Osteoblast (primary cell): ENCODE measurements around the gene GLIS2. TPM values are rescaled to one million over a fixed set of nuclear protein-coding genes. Genes with fewer than 3 reads are reported as not detected.

Source experiments
- DNase-seq: peaks from one replicate; pipeline ENCODE4 v3.0.0; 2011; ENCODE audit warnings: low spot score, mixed read lengths; ENCODE audit not compliant: insufficient read length; ENCODE audit errors: missing footprints
- H2AFZ ChIP-seq: 2 replicates; pipeline ENCODE4 v1.6.0; 2011; ENCODE audit warnings: mild to moderate bottlenecking, low read length
- H3K27ac ChIP-seq: 2 replicates; pipeline ENCODE4 v1.5.1; 2011; ENCODE audit warnings: mild to moderate bottlenecking, low read depth, low read length, moderate library complexity
- H3K27me3 ChIP-seq: 2 replicates; pipeline ENCODE4 v1.6.0; 2012; ENCODE audit warnings: mild to moderate bottlenecking, control low read depth, inconsistent platforms, low read length, moderate library complexity; ENCODE audit not compliant: insufficient read depth
- H3K36me3 ChIP-seq: 2 replicates; pipeline ENCODE4 v1.5.1; 2011; ENCODE audit warnings: mild to moderate bottlenecking, low read length, control low read depth, moderate library complexity; ENCODE audit not compliant: insufficient read depth
- H3K4me1 ChIP-seq: 2 replicates; pipeline ENCODE4 v1.5.1; 2011; ENCODE audit warnings: mild to moderate bottlenecking, low read length, control low read depth, moderate library complexity; ENCODE audit not compliant: insufficient read depth
- H3K4me2 ChIP-seq: 2 replicates; pipeline ENCODE4 v1.6.0; 2011; ENCODE audit warnings: mild to moderate bottlenecking, low read length; ENCODE audit not compliant: insufficient read depth
- H3K4me3 ChIP-seq: fragments of 200-600 bp; sonication (generic); 3 replicates; pipeline ENCODE4 v1.5.1; 2012; ENCODE audit warnings: mild to moderate bottlenecking, low read length, inconsistent platforms; ENCODE audit not compliant: insufficient read depth
- H3K79me2 ChIP-seq: 2 replicates; pipeline ENCODE4 v1.6.0; 2012; ENCODE audit warnings: mild to moderate bottlenecking, low read length, control low read depth, inconsistent platforms; ENCODE audit not compliant: insufficient read depth
- H3K9me3 ChIP-seq: 2 replicates; pipeline ENCODE4 v1.5.1; 2011; ENCODE audit warnings: low read depth, low read length, control low read depth
- H4K20me1 ChIP-seq: 2 replicates; pipeline ENCODE4 v1.6.0; 2012; ENCODE audit warnings: mild to moderate bottlenecking, low read length, control low read depth; ENCODE audit not compliant: insufficient read depth
- CTCF ChIP-seq: IDR thresholded peaks from 2 replicates; pipeline ENCODE4 v1.5.1; 2011; ENCODE audit warnings: mild to moderate bottlenecking, low read depth, low read length, moderate library complexity; ENCODE audit errors: extremely low read depth
- total RNA-seq: library from RNA; depleted of rRNA; stranded (reverse); fragments of >200 nt; gene quantifications from 2 replicates; pipeline ENCODE4 v1.2.3, GENCODE V29; 2012

Gene GLIS2
- total RNA-seq, 1 donor, result 5.4 TPM

GRCh38 chr16:4360538-4361021 is 44.7 kb downstream of the GLIS2 start:
- Histone ChIP-seq H3K4me3 (no peak overlapping the region), H3K27me3 (no peaks in the 10 kb centered on the region), H3K27ac (no peak overlapping the region), H3K4me1 (no peaks in the 10 kb centered on the region), H4K20me1 (no peaks in the 10 kb centered on the region), H3K79me2 (no peaks in the 10 kb centered on the region), H2AFZ (no peak overlapping the region), H3K4me2 (no peak overlapping the region), H3K9me3 (no peaks in the 10 kb centered on the region), H3K36me3 (no peaks in the 10 kb centered on the region)
- TF ChIP-seq CTCF, result no peak
- peak; percentile 87 for DNase-seq

- TF ChIP-seq CTCF, result no peak
- H4K20me1 ChIP-seq, result no peaks in the 10 kb centered on the region
Observed at GRCh38 chr16:4361033-4361943, 45.4 kb downstream of the GLIS2 start.

GRCh38 chr16:4361944-4362311 is 46.1 kb downstream of the GLIS2 start:
- DNase-seq, result no peak
- Histone ChIP-seq H2AFZ (no peak overlapping the region), H3K36me3 (no peaks in the 10 kb centered on the region), H4K20me1 (no peaks in the 10 kb centered on the region), H3K27ac (no peak overlapping the region), H3K9me3 (no peaks in the 10 kb centered on the region), H3K27me3 (no peaks in the 10 kb centered on the region), H3K79me2 (no peaks in the 10 kb centered on the region), H3K4me1 (no peaks in the 10 kb centered on the region), H3K4me3 (no peak overlapping the region), H3K4me2 (no peak overlapping the region)
- no peak for TF ChIP-seq CTCF

More at GRCh38 chr16:4361033-4361943, 45.4 kb downstream of the GLIS2 start:
- Histone ChIP-seq H3K9me3 (no peaks in the 10 kb centered on the region), H3K79me2 (no peaks in the 10 kb centered on the region), H3K36me3 (no peaks in the 10 kb centered on the region), H3K27me3 (no peaks in the 10 kb centered on the region), H3K27ac (no peak overlapping the region), H2AFZ (no peak overlapping the region), H3K4me2 (no peak overlapping the region), H3K4me3 (no peak overlapping the region), H3K4me1 (no peaks in the 10 kb centered on the region)
- peak; percentile 85 for DNase-seq

- Histone ChIP-seq H3K27me3 (no peaks in the 10 kb centered on the region), H3K4me2 (no peak overlapping the region), H3K27ac (no peak overlapping the region), H3K79me2 (no peaks in the 10 kb centered on the region), H2AFZ (no peak overlapping the region), H4K20me1 (no peaks in the 10 kb centered on the region), H3K36me3 (no peaks in the 10 kb centered on the region), H3K9me3 (no peaks in the 10 kb centered on the region), H3K4me3 (no peak overlapping the region), H3K4me1 (no peaks in the 10 kb centered on the region)
- TF ChIP-seq CTCF, result no peak
- DNase-seq, result no peak
Observed at GRCh38 chr16:4362476-4363135, 46.7 kb downstream of the GLIS2 start.
